Cardiac muscle cell (in vitro differentiated cells and primary cell): ENCODE data around the gene MMAA. TPM values are rescaled to one million over a fixed set of nuclear protein-coding genes. Genes with fewer than 3 reads are reported as not detected.

Experiments used
- DNase-seq, 2 donors: peaks; one replicate each; pipeline versions ENCODE4 v3.0.0 to v3.0.0-alpha.2; 2010 to 2017; ENCODE audit warnings: low read depth in 1 of 2, low spot score in 1 of 2
- H3K27ac ChIP-seq: fragments of 200-600 bp; sonication (generic); 2 replicates; pipeline ENCODE4 v1.5.1; 2016
- H3K27me3 ChIP-seq: fragments of 200-600 bp; sonication (generic); 2 replicates; pipeline ENCODE4 v1.6.0; 2016; ENCODE audit warnings: control low read depth
- H3K36me3 ChIP-seq: fragments of 200-600 bp; sonication (generic); 2 replicates; pipeline ENCODE4 v1.5.1; 2016; ENCODE audit warnings: control low read depth
- H3K4me1 ChIP-seq: fragments of 200-600 bp; sonication (generic); 2 replicates; pipeline ENCODE4 v1.8.1; 2017; ENCODE audit warnings: low read depth, mild to moderate bottlenecking, mixed run types
- H3K4me3 ChIP-seq: fragments of 200-600 bp; sonication (generic); 2 replicates; pipeline ENCODE4 v1.5.1; 2016; ENCODE audit warnings: mild to moderate bottlenecking
- H3K9me3 ChIP-seq: fragments of 200-600 bp; sonication (generic); 2 replicates; pipeline ENCODE4 v1.5.1; 2017; ENCODE audit warnings: low read depth, mild to moderate bottlenecking, control low read depth
- polyA plus RNA-seq: library from polyadenylated mRNA; unstranded; fragments of >200 nt; fragmentation: Nextera tagmentation; extraction: Ambion mirVana; gene quantifications from 2 replicates; pipeline ENCODE4 v1.2.1, GENCODE V29; 2016
- total RNA-seq: library from RNA; depleted of rRNA; stranded (reverse); fragments of >200 nt; gene quantifications from 2 replicates; pipeline ENCODE4 v1.2.3, GENCODE V29; 2016
- TF ChIP-seq, protein P1 (sequence below): IDR thresholded peaks from 2 replicates; pipeline ENCODE4 v1.5.1; 2012; ENCODE audit warnings: low read depth, mild to moderate bottlenecking, low read length

MMAA gene
- total and polyA plus RNA-seq, 2 experiments from 2014 or later = 2.6 to 3.1 TPM

DNA sequence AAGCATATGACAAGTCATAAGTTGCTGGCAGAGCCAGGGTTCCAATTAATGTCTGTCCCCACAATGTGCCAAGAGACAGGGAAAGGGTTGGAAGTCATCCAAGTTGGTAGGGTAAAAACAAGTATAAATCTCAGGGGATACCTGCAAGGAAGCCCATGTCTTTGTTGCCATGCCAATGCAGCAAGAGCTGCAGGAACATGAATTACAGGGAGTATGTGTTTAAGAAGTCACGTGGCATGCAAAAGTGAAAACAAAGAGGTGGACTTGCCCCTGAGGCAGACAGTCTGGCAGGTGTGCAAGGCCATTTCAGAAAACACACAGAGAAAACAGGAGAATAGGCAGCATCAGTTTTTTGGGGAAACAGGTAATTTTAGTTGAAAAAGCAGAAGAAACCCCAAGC, 90.2 kb downstream of the MMAA start:
- TF ChIP-seq, protein P1, sequence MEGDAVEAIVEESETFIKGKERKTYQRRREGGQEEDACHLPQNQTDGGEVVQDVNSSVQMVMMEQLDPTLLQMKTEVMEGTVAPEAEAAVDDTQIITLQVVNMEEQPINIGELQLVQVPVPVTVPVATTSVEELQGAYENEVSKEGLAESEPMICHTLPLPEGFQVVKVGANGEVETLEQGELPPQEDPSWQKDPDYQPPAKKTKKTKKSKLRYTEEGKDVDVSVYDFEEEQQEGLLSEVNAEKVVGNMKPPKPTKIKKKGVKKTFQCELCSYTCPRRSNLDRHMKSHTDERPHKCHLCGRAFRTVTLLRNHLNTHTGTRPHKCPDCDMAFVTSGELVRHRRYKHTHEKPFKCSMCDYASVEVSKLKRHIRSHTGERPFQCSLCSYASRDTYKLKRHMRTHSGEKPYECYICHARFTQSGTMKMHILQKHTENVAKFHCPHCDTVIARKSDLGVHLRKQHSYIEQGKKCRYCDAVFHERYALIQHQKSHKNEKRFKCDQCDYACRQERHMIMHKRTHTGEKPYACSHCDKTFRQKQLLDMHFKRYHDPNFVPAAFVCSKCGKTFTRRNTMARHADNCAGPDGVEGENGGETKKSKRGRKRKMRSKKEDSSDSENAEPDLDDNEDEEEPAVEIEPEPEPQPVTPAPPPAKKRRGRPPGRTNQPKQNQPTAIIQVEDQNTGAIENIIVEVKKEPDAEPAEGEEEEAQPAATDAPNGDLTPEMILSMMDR = no peak
- DNase-seq = no peak

More for the DNA sequence above, 90.2 kb downstream of the MMAA start:
- Histone ChIP-seq H3K4me3 (no peak overlapping the region), H3K9me3 (no peaks in the 10 kb centered on the region), H3K4me1 (no peaks in the 10 kb centered on the region), H3K27ac (no peak overlapping the region), H3K27me3 (no peaks in the 10 kb centered on the region), H3K36me3 (no peaks in the 10 kb centered on the region)

Other genes with a start within 250 kb of the MMAA start
- 24.6 and 28.0 TPM in 2 replicates for gene SMAD1, start 137.5 kb upstream of the MMAA start, total RNA-seq
- gene SMAD1, start 137.5 kb upstream of the MMAA start, polyA plus RNA-seq = 29.3 and 48.8 TPM in 2 replicates
- not detected in 2 replicates for gene C4orf51, start 60.8 kb downstream of the MMAA start, total RNA-seq
- not detected in 2 replicates for gene C4orf51, start 60.8 kb downstream of the MMAA start, polyA plus RNA-seq